ENCODE results near the gene ANKRD33B. TPM values are rescaled to one million over a fixed set of nuclear protein-coding genes. Genes with fewer than 3 reads are reported as not detected.
A peak's percentile ranks its signal among the peaks of the same experiment; 100 is the strongest.

The ANKRD33B gene
- total RNA-seq, 1 experiment from 2014 or later = 3.1 TPM

- ChIA-PET POLR2A (no interaction called here), CTCF (interaction anchor here (0.9 to 3.1 kb wide), 5 partner anchors 10 to 1030 kb away, joined by 3 to 15 read pairs (median 3); no protein-coding TSS in a partner anchor)
- Mint-ChIP-seq H3K4me3 (ENCODE audit: unreplicated experiment) (no peak overlapping the region), H3K9me3 (ENCODE audit: unreplicated experiment) (no peaks in the 10 kb centered on the region), H3K27me3 (ENCODE audit: insufficient read depth, unreplicated experiment) (no peaks in the 10 kb centered on the region), H3K27ac (ENCODE audit: low read depth, unreplicated experiment) (no peak overlapping the region), H3K4me1 (ENCODE audit: insufficient read depth, unreplicated experiment) (peaks cover 5% of the 10 kb centered on the region), H3K36me3 (ENCODE audit: insufficient read depth, unreplicated experiment) (no peaks in the 10 kb centered on the region)
- TF ChIP-seq CTCF (IDR thresholded peaks at IDR 0.05; ENCODE audit: unreplicated experiment) = no peak
- intact Hi-C loops (cut with micrococcal nuclease) = no loop called here
- no peak for DNase-seq (ENCODE audit: unreplicated experiment)
- BruUV-seq (replicated peaks) = no TSS peak
Measured at GRCh38 chr5:10688651-10689171, 124.8 kb downstream of the ANKRD33B start.

- ChIA-PET POLR2A (no interaction called here), CTCF (interaction anchor here (0.7 to 3.1 kb wide), 10 partner anchors 9 to 1330 kb away, joined by 3 to 15 read pairs (median 3); no protein-coding TSS in a partner anchor)
- peaks cover 4% of the 10 kb centered on the region for H3K36me3 Mint-ChIP-seq (ENCODE audit: insufficient read depth, unreplicated experiment)
- H3K27ac Mint-ChIP-seq (ENCODE audit: low read depth, unreplicated experiment) = no peak overlapping the region
- no TSS peak for BruUV-seq (replicated peaks)
- H3K9me3 Mint-ChIP-seq (ENCODE audit: unreplicated experiment) = no peaks in the 10 kb centered on the region
- DNase-seq (ENCODE audit: unreplicated experiment) = peak; percentile 57
- intact Hi-C loops (cut with micrococcal nuclease) = loop anchor here (10.0 kb wide), 2 partner anchors 295 to 1035 kb away; no protein-coding TSS in a partner anchor
- H3K4me3 Mint-ChIP-seq (ENCODE audit: unreplicated experiment) = no peak overlapping the region
- peaks cover 5% of the 10 kb centered on the region for H3K4me1 Mint-ChIP-seq (ENCODE audit: insufficient read depth, unreplicated experiment)
- TF ChIP-seq CTCF (IDR thresholded peaks at IDR 0.05; ENCODE audit: unreplicated experiment) = peak; percentile 27
- no peaks in the 10 kb centered on the region for H3K27me3 Mint-ChIP-seq (ENCODE audit: insufficient read depth, unreplicated experiment)
Measured at GRCh38 chr5:10689391-10690081, 125.7 kb downstream of the ANKRD33B start.

- intact Hi-C loops (cut with micrococcal nuclease) = loop anchor here (10.0 kb wide), 2 partner anchors 294 to 1034 kb away; no protein-coding TSS in a partner anchor
- peaks cover 11% of the 10 kb centered on the region for H3K4me1 Mint-ChIP-seq (ENCODE audit: insufficient read depth, unreplicated experiment)
- no peak for DNase-seq (ENCODE audit: unreplicated experiment)
- CTCF ChIA-PET = interaction anchor here (0.6 to 3.1 kb wide), 9 partner anchors 11 to 419 kb away, joined by 3 to 15 read pairs (median 5); no protein-coding TSS in a partner anchor
- POLR2A ChIA-PET = no interaction called here
- no TSS peak for BruUV-seq (replicated peaks)
- H3K9me3 Mint-ChIP-seq (ENCODE audit: unreplicated experiment) = no peaks in the 10 kb centered on the region
- H3K36me3 Mint-ChIP-seq (ENCODE audit: insufficient read depth, unreplicated experiment) = peaks cover 4% of the 10 kb centered on the region
- H3K27ac Mint-ChIP-seq (ENCODE audit: low read depth, unreplicated experiment) = no peak overlapping the region
- no peak overlapping the region for H3K4me3 Mint-ChIP-seq (ENCODE audit: unreplicated experiment)
- H3K27me3 Mint-ChIP-seq (ENCODE audit: insufficient read depth, unreplicated experiment) = no peaks in the 10 kb centered on the region
- TF ChIP-seq CTCF (IDR thresholded peaks at IDR 0.05; ENCODE audit: unreplicated experiment) = no peak
Measured at GRCh38 chr5:10690460-10691440, 126.9 kb downstream of the ANKRD33B start.
